A673 (cell line): ENCODE measurements around the gene TRIM65. TPM values are rescaled to one million over a fixed set of nuclear protein-coding genes. Genes with fewer than 3 reads are reported as not detected.

Source experiments
- BruUV-seq: library from RNA; stranded (reverse); fragments of 400-500 nt; replicated peaks from 2 replicates; lab custom pipeline; 2021; lab: Mats Ljungman, UMichigan
- CTCF ChIA-PET: fragments of 300-600 bp; sonication (Branson Sonifier 250); formaldehyde crosslinking; loops from one replicate; lab custom pipeline; 2022; ENCODE audit warnings: antibody characterized with exemption; lab: Charles Lee
- POLR2A ChIA-PET: fragments of 300-600 bp; sonication (Branson Sonifier 250); formaldehyde crosslinking; loops from one replicate; lab custom pipeline; 2022; ENCODE audit warnings: antibody characterized with exemption; ENCODE audit not compliant: low non-redundant PET; lab: Charles Lee
- DNase-seq: peaks from one replicate; pipeline ENCODE4 v3.0.0-alpha.2; 2015; ENCODE audit warnings: low spot score
- H3K27ac ChIP-seq: fragments of 200-600 bp; sonication (generic); 2 replicates; pipeline ENCODE4 v1.5.1; 2016; ENCODE audit warnings: mixed run types, low read depth, mild to moderate bottlenecking, mixed read lengths, antibody characterized with exemption, low read length; ENCODE audit not compliant: poor library complexity, severe bottlenecking
- H3K27me3 ChIP-seq: fragments of 200-600 bp; sonication (generic); replicated peaks from 2 replicates; pipeline ENCODE4 v1.6.1; 2017; ENCODE audit warnings: mixed run types, low read depth, mild to moderate bottlenecking, mixed read lengths, antibody characterized with exemption, low read length; ENCODE audit not compliant: insufficient read depth, poor library complexity
- H3K36me3 ChIP-seq: fragments of 200-600 bp; sonication (generic); 2 replicates; pipeline ENCODE4 v1.6.1; 2016; ENCODE audit warnings: mixed run types, mild to moderate bottlenecking, mixed read lengths, antibody characterized with exemption, low read length; ENCODE audit not compliant: insufficient read depth, poor library complexity, severe bottlenecking
- H3K4me1 ChIP-seq: fragments of 200-600 bp; sonication (generic); 2 replicates; pipeline ENCODE4 v1.6.1; 2017; ENCODE audit warnings: mixed run types, mild to moderate bottlenecking, mixed read lengths, antibody characterized with exemption, low read length; ENCODE audit not compliant: insufficient read depth, poor library complexity, severe bottlenecking
- H3K4me3 ChIP-seq: fragments of 200-600 bp; sonication (generic); 2 replicates; pipeline ENCODE4 v1.5.1; 2016; ENCODE audit warnings: low read depth, mixed run types, mild to moderate bottlenecking, mixed read lengths, low read length; ENCODE audit not compliant: poor library complexity, severe bottlenecking
- H3K9me3 ChIP-seq: fragments of 200-600 bp; sonication (generic); 2 replicates; pipeline ENCODE4 v1.6.1; 2016; ENCODE audit warnings: mixed run types, low read depth, mild to moderate bottlenecking, mixed read lengths, antibody characterized with exemption, low read length; ENCODE audit not compliant: poor library complexity, severe bottlenecking
- EZH2 ChIP-seq: fragments of 200-600 bp; sonication (generic); IDR thresholded peaks from 2 replicates; pipeline ENCODE4 v1.6.1; 2017; ENCODE audit warnings: borderline replicate concordance, low read depth, mild to moderate bottlenecking, mixed read lengths, antibody characterized with exemption, low read length; ENCODE audit not compliant: poor library complexity, severe bottlenecking
- intact Hi-C: fragments of 100-400 bp; cut with micrococcal nuclease; formaldehyde crosslinking; loops from one replicate; pipeline ENCODE4 v1.10.0; 2022; ENCODE audit not compliant: unreplicated experiment
- total RNA-seq: library from RNA; stranded (reverse); gene quantifications from 2 replicates; pipeline ENCODE4 v1.2.3, GENCODE V29; 2021
- TF ChIP-seq, protein P1 (sequence below): fragments of 300-800, 200-600 bp; sonication (generic); conservative IDR thresholded peaks from 2 replicates; pipeline ENCODE4 v1.5.1; 2017; ENCODE audit warnings: low read depth, mild to moderate bottlenecking, antibody characterized with exemption, low read length, moderate library complexity, mixed read lengths

The TRIM65 gene
- total RNA-seq, 1 experiment from 2014 or later, result 47.9 TPM

DNA sequence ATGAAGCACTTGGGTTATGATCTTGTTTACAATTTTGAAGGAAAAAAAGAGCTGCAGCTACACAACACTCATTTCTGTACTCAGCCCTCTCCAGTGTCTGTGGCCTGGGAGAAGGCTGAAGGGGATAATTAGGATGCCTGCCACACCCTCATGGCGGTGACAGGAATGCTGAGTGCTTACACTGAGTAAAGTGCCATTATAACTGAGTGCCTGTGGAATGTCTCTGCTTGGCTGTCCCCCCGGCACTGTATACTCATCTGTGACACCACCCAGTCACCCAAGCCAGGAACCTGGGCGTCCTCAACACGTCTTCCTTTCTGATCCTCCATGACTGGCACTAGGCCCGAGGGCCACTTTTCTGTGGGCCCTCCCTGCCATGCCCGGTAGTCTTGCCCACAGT lies 11.4 kb upstream of the TRIM65 start:
- no TSS peak for BruUV-seq
- no peak overlapping the region for H3K4me3 ChIP-seq
- no peak for DNase-seq
- CTCF ChIA-PET, result no interaction called here
- peaks cover 8% of the 10 kb centered on the region for H3K4me1 ChIP-seq
- H3K36me3 ChIP-seq, result peaks cover 4% of the 10 kb centered on the region
- no peaks in the 10 kb centered on the region for H3K27me3 ChIP-seq
- H3K9me3 ChIP-seq, result no peaks in the 10 kb centered on the region
- no peak overlapping the region for H3K27ac ChIP-seq
- TF ChIP-seq, protein P1, sequence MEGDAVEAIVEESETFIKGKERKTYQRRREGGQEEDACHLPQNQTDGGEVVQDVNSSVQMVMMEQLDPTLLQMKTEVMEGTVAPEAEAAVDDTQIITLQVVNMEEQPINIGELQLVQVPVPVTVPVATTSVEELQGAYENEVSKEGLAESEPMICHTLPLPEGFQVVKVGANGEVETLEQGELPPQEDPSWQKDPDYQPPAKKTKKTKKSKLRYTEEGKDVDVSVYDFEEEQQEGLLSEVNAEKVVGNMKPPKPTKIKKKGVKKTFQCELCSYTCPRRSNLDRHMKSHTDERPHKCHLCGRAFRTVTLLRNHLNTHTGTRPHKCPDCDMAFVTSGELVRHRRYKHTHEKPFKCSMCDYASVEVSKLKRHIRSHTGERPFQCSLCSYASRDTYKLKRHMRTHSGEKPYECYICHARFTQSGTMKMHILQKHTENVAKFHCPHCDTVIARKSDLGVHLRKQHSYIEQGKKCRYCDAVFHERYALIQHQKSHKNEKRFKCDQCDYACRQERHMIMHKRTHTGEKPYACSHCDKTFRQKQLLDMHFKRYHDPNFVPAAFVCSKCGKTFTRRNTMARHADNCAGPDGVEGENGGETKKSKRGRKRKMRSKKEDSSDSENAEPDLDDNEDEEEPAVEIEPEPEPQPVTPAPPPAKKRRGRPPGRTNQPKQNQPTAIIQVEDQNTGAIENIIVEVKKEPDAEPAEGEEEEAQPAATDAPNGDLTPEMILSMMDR, result no peak
- no peak for TF ChIP-seq EZH2
- intact Hi-C loops, result no loop called here
- POLR2A ChIA-PET, result no interaction called here

DNA sequence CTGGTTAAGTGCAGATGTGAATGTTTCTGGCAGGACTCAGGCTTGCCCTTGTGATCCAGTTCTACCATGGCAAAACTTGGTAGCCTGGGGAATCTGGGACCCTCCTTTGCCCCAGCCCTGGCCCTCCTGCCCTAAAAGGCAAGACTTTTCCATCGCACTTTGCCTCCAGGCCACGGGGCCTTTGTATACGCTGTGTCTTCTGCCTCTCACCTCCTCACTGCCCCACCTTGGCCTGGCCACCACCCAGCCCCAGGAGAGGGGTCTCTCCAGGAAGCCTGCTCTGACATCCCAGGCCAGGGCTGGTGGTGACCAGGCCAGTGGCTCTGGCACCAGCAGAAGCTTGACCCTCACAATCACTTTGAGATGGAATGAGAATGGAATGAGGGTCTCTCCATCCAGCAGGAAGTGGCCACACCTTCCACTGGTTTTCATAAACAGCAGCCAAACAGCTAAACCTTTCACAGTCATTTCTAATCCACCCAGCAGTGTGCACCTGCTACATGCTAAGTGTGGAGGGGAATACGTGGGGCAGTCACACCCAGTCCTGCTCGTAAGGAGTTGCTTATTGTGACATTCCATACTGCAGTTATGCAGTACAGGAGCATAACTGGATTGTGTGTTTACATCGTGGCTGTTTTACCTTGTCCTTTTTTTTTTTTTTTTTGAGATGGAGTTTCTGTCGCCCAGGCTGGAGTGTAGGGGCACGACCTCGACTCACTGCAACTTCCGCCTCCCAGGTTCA lies 9.6 kb upstream of the TRIM65 start:
- Histone ChIP-seq H3K4me1 (peaks cover 8% of the 10 kb centered on the region), H3K4me3 (no peak overlapping the region), H3K9me3 (no peaks in the 10 kb centered on the region), H3K27me3 (no peaks in the 10 kb centered on the region), H3K36me3 (peaks cover 8% of the 10 kb centered on the region), H3K27ac (no peak overlapping the region)
- no TSS peak for BruUV-seq
- POLR2A ChIA-PET, result no interaction called here
- no peak for DNase-seq
- CTCF ChIA-PET, result interaction anchor here (0.6 to 1.2 kb wide), 2 partner anchors 97 to 272 kb away, joined by 4 to 10 read pairs; no protein-coding TSS in a partner anchor
- intact Hi-C loops, result no loop called here
- TF ChIP-seq, protein P1, result no peak
- TF ChIP-seq EZH2, result no peak

DNA sequence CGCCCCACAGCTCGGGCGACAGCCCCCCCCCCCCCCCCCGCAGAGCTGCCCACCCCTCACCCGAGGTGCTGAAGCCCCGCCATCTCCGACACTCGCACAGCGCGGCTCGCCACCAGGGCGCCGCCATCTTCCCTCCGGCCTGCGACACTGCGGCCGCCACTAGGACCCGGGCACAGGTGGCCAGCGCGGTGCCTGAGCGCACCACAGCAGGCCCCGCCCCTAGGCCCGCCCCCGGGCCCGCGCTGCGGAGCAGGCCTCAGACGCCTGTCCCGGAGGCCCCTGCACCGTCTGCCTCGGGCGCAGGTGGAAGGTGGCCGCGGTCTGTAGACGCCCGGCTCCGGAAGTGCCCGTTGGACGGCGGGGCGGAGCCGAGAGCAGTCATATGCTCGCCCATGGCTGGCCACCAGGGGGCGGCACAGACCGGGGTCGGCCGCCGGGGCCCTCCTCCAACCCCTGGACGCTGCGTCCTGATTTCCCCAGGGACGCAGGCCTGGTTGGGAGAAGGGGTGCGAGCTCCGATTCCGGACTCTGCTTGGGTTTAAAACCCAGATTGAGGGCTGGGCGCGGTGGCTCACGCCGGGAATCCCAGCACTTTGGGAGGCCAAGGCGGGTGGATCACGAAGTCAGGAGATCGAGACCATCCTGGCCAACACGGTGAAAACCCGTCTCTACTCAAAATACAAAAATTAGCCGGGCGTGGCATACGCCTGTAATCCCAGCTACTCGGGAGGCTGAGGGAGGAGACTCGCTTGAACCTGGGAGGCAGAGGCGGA lies 8.2 kb upstream of the TRIM65 start, which contains the start of gene MRPL38:
TSS of gene MRPL38 (minus strand) at position 136 of the 773 bp plus-strand sequence. CDS start at position 127, 9 bp downstream.
- TF ChIP-seq, protein P1, result peak; percentile 95
- no peak for TF ChIP-seq EZH2
- Histone ChIP-seq H3K36me3 (peaks cover 21% of the 10 kb centered on the region), H3K4me3 (peak within 1 kb of the TSS; percentile 91), H3K27me3 (no peaks in the 10 kb centered on the region), H3K27ac (peak within 1 kb of the TSS; percentile 86), H3K4me1 (peaks cover 8% of the 10 kb centered on the region), H3K9me3 (no peaks in the 10 kb centered on the region)
- POLR2A ChIA-PET, result interaction anchor here (0.5 to 0.7 kb wide), 4 partner anchors 7 to 363 kb away, joined by 3 to 5 read pairs (median 4); no protein-coding TSS in a partner anchor
- CTCF ChIA-PET, result interaction anchor here (0.6 to 1.2 kb wide), 4 partner anchors 16 to 504 kb away, joined by 4 to 10 read pairs (median 6); no protein-coding TSS in a partner anchor
- intact Hi-C loops, result loop anchor here (1.0 kb wide), 1 partner anchor 100 kb away; no protein-coding TSS in a partner anchor
- BruUV-seq, result no TSS peak
- DNase-seq, result peak; percentile 97
